Osteocyte (in vitro differentiated cells): ENCODE data around the gene MLC1. TPM values are rescaled to one million over a fixed set of nuclear protein-coding genes. Genes with fewer than 3 reads are reported as not detected.
A peak's percentile ranks its signal among the peaks of the same experiment; 100 is the strongest.

Experiments used
- DNase-seq: peaks from one replicate; pipeline ENCODE4 v3.0.0; 2021; ENCODE audit warnings: mixed read lengths; ENCODE audit not compliant: unreplicated experiment; ENCODE audit errors: extremely low spot score
- H3K27ac Mint-ChIP-seq: one replicate; pipeline ENCODE4 v1.8.0; 2021; ENCODE audit warnings: mild to moderate bottlenecking, mixed read lengths; ENCODE audit not compliant: unreplicated experiment
- H3K27me3 Mint-ChIP-seq: one replicate; pipeline ENCODE4 v1.8.0; 2021; ENCODE audit warnings: mixed read lengths; ENCODE audit not compliant: unreplicated experiment
- H3K36me3 Mint-ChIP-seq: one replicate; pipeline ENCODE4 v1.8.0; 2021; ENCODE audit warnings: mixed read lengths; ENCODE audit not compliant: unreplicated experiment
- H3K4me1 Mint-ChIP-seq: one replicate; pipeline ENCODE4 v1.8.0; 2021; ENCODE audit warnings: mixed read lengths; ENCODE audit not compliant: unreplicated experiment
- H3K4me3 Mint-ChIP-seq: one replicate; pipeline ENCODE4 v1.8.0; 2021; ENCODE audit warnings: mild to moderate bottlenecking, moderate library complexity, mixed read lengths; ENCODE audit not compliant: unreplicated experiment
- H3K9me3 Mint-ChIP-seq: one replicate; pipeline ENCODE4 v1.8.0; 2021; ENCODE audit warnings: mixed read lengths; ENCODE audit not compliant: unreplicated experiment
- total RNA-seq: library from RNA; stranded (reverse); gene quantifications from 2 replicates; pipeline ENCODE4 v1.2.1, GENCODE V29; 2021
- TF ChIP-seq, protein P1 (sequence below): fragments of 200-600 bp; sonication (generic); IDR thresholded peaks from 2 replicates; pipeline ENCODE4 v1.5.0; 2021; ENCODE audit warnings: antibody characterized with exemption, mild to moderate bottlenecking, moderate library complexity

Gene MLC1
- total RNA-seq, 1 donor from 2014 or later, result not detected

DNA sequence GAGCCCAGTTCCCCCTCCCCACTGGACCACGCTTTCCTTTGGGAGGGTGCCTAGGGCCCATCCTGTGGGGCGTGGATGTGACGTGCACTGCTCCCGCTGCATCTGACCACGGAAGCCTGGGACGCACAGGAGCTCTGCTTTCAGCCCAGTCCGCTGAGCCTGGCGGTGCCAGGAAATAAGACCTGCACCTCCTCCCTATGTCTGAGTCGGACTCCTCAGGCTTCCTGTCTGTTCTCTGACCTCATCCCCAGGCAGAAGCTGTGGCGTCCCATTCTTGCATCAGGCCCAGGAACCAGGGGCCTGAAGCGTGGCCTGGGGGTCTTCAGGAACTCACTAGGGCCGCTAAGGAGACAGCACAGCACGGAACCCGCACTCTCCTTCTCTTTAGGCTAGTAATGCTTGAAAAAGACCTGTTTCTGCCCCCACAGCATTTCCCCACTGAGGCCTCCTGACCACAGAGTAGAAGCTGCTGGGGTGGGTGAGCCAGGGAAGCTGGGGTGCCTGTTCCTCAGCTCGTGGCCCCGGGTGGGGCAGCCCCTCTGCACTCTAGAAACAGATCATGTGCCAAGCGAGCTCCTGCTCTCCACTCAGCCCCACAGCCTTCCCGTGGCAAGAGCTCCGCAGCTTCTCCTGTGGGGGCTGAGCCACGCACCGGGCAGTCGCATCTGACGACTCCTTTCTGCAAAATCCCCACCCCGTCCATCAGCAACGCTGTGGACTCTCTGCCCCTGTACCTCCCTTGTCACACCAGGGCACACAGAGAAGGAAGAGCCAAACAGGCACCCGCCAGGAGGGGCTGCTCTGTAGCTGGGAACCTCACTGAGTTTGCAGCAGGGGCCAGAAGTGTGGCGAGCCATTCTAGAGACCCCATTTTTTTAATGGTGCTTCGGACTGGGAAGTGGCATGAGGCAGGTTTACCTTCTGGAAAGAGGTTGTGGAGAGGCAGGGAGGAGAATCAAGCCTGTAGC lies 27.2 kb upstream of the MLC1 start:
- H3K27ac Mint-ChIP-seq, result peak overlapping the region; percentile 89
- no peak overlapping the region for H3K4me3 Mint-ChIP-seq
- H3K36me3 Mint-ChIP-seq, result no peaks in the 10 kb centered on the region
- no peak for DNase-seq
- TF ChIP-seq, protein P1, sequence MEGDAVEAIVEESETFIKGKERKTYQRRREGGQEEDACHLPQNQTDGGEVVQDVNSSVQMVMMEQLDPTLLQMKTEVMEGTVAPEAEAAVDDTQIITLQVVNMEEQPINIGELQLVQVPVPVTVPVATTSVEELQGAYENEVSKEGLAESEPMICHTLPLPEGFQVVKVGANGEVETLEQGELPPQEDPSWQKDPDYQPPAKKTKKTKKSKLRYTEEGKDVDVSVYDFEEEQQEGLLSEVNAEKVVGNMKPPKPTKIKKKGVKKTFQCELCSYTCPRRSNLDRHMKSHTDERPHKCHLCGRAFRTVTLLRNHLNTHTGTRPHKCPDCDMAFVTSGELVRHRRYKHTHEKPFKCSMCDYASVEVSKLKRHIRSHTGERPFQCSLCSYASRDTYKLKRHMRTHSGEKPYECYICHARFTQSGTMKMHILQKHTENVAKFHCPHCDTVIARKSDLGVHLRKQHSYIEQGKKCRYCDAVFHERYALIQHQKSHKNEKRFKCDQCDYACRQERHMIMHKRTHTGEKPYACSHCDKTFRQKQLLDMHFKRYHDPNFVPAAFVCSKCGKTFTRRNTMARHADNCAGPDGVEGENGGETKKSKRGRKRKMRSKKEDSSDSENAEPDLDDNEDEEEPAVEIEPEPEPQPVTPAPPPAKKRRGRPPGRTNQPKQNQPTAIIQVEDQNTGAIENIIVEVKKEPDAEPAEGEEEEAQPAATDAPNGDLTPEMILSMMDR, result no peak
- peaks cover 46% of the 10 kb centered on the region for H3K4me1 Mint-ChIP-seq
- no peaks in the 10 kb centered on the region for H3K9me3 Mint-ChIP-seq
- no peaks in the 10 kb centered on the region for H3K27me3 Mint-ChIP-seq

DNA sequence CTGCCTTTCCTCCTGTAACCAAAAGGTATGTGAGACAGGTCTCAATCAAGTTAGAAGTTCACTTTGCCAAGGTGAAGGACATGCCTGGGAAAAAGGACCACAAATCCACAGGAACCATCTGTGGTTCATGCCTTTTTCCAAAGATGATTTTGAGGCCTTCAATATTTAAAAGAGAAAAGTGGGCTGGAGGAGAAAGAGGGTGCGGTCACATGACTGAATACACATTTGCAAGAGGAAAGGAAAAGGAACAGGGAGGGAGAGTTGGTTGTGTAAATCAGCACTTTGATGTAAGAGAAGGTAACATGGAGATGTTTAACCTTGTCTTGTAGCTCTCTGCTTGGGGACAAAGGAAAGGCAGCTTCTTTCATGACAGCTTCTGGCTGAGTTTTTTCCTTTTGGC lies 25.8 kb upstream of the MLC1 start:
- Mint-ChIP-seq H3K27me3 (no peaks in the 10 kb centered on the region), H3K36me3 (no peaks in the 10 kb centered on the region), H3K27ac (no peak overlapping the region), H3K4me1 (peaks cover 46% of the 10 kb centered on the region), H3K4me3 (no peak overlapping the region), H3K9me3 (no peaks in the 10 kb centered on the region)
- DNase-seq, result no peak
- TF ChIP-seq, protein P1, result no peak

DNA sequence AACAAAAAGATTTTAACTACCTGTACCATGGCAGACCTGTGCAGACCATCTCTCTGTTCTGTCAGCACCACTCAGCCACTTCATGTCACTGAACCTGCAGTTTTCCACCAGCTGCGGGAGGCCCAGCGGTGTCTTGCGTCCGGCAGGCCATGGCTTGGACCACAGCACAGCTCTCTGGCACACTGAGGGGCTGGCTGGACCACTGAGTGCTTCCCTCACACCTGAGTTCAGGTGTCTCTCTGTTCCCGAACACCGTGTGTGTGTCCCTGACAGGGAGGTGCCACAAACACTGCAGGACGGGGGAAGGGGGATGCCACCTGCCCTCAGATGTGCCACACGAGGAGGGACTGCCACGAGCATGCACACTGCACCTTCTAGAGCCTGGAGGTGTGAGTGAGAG lies 22.3 kb upstream of the MLC1 start:
- H3K27ac Mint-ChIP-seq, result no peak overlapping the region
- H3K27me3 Mint-ChIP-seq, result no peaks in the 10 kb centered on the region
- DNase-seq, result no peak
- H3K4me1 Mint-ChIP-seq, result peaks cover 22% of the 10 kb centered on the region
- H3K4me3 Mint-ChIP-seq, result no peak overlapping the region
- H3K9me3 Mint-ChIP-seq, result no peaks in the 10 kb centered on the region
- TF ChIP-seq, protein P1, result no peak
- H3K36me3 Mint-ChIP-seq, result no peaks in the 10 kb centered on the region

DNA sequence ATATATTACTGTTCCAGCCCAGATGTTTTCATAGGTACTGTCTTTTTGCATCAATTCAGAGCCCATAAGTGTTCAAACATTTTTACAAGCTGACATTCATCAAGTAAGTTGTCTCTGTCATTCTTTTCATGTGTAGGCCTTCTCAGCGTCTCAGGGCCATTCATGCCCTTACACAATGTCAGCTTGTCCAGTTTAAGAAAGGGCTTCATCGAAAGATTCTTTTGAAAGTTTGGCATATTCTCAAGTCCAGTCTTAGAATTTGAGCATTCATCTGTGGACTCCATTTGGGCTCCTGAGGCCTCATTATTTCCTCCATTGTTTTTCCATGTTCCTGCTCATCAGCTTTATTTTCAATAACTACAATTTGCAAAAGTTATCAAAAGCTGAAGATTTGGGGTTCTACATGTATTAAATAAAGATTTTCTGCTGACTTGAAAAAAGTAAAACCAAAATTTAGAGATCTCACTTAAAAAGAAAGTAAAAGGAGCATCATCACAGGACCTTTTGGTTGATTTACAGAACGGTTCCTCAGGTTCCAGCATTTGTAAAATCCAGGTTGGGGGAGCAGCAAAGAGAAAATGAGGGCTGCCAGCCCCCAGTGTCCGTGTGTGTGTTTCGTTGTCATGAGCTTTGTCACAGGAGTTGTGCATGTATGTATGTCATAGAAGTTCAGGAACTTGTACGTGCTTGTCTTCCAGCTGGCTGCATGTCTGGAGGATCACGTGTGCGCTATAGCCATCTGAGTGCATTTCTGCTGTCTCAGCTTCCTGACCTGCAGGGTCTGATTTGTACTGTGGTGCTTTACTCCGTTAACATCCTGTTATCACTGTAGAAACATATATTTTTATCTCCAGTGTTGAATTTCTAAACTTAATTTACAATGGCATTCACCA lies 20.2 kb upstream of the MLC1 start:
- H3K36me3 Mint-ChIP-seq, result no peaks in the 10 kb centered on the region
- no peak overlapping the region for H3K27ac Mint-ChIP-seq
- DNase-seq, result no peak
- H3K27me3 Mint-ChIP-seq, result no peaks in the 10 kb centered on the region
- TF ChIP-seq, protein P1, result no peak
- no peak overlapping the region for H3K4me3 Mint-ChIP-seq
- H3K4me1 Mint-ChIP-seq, result peaks cover 11% of the 10 kb centered on the region
- H3K9me3 Mint-ChIP-seq, result no peaks in the 10 kb centered on the region

DNA sequence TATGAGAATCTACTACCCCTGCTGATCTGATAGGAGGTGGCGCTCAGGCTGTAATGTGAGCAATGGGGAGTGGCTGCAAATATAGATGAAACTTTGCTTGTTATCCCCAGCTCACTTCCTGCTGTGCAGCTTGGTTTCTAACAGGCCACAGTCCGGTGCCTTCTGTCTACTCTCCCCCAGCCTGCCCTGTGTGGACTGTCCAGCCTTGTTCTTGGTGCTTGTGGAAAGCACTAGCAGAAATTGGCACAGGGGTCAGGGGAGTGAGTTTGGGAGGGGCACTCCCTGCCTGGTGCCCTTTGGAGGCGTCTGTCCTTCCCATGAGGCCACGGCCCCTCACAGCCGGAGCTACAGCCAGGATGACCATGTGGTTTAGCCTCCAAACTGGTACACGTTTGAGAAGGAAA lies 18.9 kb upstream of the MLC1 start:
- H3K27ac Mint-ChIP-seq, result no peak overlapping the region
- H3K4me3 Mint-ChIP-seq, result no peak overlapping the region
- peaks cover 11% of the 10 kb centered on the region for H3K4me1 Mint-ChIP-seq
- H3K27me3 Mint-ChIP-seq, result peaks cover 6% of the 10 kb centered on the region
- no peak for DNase-seq
- TF ChIP-seq, protein P1, result no peak
- H3K36me3 Mint-ChIP-seq, result no peaks in the 10 kb centered on the region
- H3K9me3 Mint-ChIP-seq, result no peaks in the 10 kb centered on the region
